LNCaP clone FGC (cell line): Measurements from ENCODE around the gene ZNRF2.
"Not testable (repeated sequence)": the region's sequence is repeated elsewhere in the genome, so short reads cannot be mapped to it uniquely, and the experiment has no call there.

Experiments
- DNase-seq: peaks from one replicate; pipeline ENCODE4 v3.0.0-alpha.2; 2011; ENCODE audit warnings: low read depth
- H3K4me3 ChIP-seq: 2 replicates; pipeline ENCODE4 v1.5.1; 2011; ENCODE audit warnings: mild to moderate bottlenecking, low read depth, low read length, control low read depth
- TF ChIP-seq, protein P1 (sequence below): IDR thresholded peaks from 2 replicates; pipeline ENCODE4 v1.5.1; 2012; ENCODE audit warnings: mild to moderate bottlenecking; ENCODE audit not compliant: control insufficient read depth, insufficient read depth; ENCODE audit errors: extremely low read depth

Gene ZNRF2

DNA sequence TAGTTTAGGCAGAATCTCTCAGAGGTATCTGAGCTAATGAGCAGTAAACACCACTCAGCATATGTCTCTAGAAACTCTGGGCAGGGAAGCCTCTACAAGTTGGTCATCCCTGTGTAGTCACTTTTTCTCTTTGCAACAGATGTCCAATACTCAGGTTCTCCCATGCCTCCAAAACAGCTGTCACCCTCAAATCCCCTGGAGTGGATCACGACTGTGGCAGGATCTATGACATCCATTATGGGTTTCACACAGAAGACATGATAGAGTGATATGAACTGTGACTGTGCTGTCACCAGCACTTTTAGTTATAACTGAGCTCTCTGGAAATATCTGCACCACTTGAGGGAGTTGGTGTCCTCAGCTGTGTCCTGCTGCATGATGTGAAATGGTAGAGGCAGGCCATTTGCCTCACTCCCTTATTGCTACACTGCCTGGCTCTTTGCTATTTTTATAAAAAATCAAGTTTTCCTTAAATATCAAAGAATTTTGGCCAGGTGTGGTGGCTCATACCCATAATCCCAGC, 24.1 kb upstream of the ZNRF2 start:
- TF ChIP-seq, protein P1, sequence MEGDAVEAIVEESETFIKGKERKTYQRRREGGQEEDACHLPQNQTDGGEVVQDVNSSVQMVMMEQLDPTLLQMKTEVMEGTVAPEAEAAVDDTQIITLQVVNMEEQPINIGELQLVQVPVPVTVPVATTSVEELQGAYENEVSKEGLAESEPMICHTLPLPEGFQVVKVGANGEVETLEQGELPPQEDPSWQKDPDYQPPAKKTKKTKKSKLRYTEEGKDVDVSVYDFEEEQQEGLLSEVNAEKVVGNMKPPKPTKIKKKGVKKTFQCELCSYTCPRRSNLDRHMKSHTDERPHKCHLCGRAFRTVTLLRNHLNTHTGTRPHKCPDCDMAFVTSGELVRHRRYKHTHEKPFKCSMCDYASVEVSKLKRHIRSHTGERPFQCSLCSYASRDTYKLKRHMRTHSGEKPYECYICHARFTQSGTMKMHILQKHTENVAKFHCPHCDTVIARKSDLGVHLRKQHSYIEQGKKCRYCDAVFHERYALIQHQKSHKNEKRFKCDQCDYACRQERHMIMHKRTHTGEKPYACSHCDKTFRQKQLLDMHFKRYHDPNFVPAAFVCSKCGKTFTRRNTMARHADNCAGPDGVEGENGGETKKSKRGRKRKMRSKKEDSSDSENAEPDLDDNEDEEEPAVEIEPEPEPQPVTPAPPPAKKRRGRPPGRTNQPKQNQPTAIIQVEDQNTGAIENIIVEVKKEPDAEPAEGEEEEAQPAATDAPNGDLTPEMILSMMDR: no peak
- H3K4me3 ChIP-seq: no peak overlapping the region
- DNase-seq: no peak

DNA sequence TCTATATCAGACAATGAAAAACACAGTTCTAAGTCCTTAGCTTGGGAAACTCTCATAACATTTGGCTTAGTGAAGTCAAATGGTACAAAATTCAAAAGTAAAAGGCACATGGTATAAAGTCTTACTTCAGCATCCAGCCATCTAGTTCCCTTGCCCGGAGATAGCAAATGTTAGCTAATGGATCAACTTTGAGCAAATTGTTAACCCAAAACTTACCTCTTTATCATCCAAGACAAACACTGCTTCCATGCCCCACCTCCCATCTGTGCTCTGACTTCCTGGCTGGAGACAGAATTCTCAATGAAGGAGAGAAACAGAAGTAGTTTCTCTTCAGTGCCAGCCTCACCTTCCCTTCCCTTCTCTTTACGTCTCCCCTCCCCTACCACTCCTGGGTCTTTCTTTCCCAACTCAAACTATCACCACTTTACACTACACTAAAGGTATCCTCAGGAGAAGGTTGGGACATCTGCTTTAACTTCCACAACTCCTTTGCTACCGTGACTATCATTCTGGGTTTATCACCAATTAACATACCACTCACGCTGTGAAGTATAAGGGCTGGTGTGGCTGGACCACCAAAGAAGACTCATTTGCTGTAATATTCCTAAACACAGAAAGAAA, 21.2 kb upstream of the ZNRF2 start:
- TF ChIP-seq, protein P1: no peak

DNA sequence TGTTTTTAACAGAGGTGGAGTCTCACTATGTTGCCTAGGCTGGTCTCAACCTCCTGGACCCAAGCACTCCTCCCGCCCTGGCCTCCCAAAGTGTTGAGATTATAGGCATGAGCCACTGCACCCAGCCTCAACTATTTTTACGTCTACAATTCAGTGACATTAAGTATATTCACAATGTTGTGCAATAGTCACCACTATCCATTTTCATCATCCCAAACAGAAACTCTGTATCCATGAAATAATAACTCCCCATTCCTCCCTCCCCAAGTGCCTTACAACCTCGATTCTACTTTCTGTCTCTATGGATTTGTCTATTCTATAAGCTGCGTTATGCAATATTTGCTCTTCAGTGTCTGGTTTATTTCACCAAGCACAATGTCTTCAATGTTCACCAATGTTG, 20.3 kb upstream of the ZNRF2 start:
- no peak overlapping the region for H3K4me3 ChIP-seq
- TF ChIP-seq, protein P1: no peak
- no peak for DNase-seq

More for the DNA sequence above, 21.2 kb upstream of the ZNRF2 start:
- H3K4me3 ChIP-seq: no peak overlapping the region
- no peak for DNase-seq

DNA sequence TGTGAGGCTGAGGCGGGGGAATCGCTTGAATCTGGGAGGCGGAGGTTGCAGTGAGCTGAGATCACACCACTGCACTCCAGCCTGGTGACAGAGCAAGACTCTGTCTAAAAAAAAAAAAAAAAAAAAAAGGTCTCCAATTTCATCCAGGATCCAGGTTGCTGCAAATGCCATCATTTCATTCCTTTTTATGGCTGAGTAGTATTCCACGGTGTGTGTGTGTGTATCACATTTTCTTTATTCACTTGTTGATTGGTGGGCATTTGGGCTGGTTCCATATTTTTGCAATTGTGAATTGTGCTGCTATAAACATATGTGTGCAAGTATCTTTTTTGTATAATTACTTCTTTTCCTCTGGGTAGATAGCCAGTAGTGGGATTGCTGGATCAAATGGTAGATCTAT, 19.2 kb upstream of the ZNRF2 start:
- not testable (repeated sequence) for DNase-seq, H3K4me3 ChIP-seq

DNA sequence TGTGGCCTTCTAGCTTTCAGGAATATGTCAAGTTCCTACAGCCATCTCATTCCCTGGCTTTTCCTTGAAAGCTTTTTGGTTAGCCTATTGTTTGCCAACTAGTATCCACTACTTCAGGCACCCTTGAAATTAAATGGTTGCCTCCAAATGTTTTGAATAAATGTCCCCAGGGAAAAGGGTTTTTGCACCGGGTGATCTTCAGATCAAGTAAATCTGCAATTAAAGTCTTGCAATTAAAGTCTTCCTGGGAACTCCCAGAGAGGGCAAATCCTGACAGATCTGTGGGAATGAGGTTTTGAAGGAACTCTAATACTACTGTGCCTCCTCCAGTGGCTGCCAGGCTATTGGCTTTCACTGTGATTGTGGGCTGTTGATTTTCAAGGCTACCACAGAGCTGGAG, 17.7 kb upstream of the ZNRF2 start:
- no peak overlapping the region for H3K4me3 ChIP-seq
- DNase-seq: no peak
- TF ChIP-seq, protein P1: no peak

DNA sequence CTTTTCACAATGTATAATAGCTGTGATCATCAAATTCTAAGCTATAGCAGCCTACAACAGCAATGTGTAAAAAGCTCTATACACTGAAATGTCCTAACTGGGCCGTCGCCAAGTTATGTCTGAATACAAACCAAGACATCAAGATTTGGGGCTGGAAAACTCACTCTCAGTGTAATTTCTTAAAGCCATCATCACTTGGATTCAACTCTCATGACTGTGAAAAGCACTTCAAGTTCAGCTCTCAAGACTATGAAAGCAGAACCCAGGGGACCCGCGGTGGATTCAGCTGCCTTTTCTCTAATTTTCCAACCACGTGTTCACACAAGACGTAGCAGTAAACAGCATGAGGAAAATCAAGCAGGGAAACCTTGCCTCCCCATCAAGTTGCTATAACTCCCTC, 15.8 kb upstream of the ZNRF2 start:
- no peak for DNase-seq
- TF ChIP-seq, protein P1: no peak
- no peak overlapping the region for H3K4me3 ChIP-seq

DNA sequence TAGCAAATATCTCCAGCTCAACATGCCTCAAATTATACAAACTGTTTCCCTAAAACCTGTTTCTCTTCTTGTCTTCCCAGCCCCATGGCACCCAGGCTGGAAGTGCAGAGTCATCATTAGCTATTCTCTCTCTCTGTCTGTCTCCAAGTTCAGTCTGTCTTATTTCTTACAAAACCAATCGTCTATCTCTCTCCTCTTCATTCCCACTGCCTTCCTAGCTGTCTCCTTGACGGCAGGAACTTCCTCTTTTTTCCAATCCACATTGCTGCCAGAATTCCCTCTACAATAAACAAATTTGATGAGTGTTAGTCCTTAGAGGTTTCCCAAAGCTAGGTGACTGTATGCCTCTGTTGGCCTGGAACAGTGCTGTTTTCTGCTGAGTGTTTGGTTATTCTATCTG, 14.9 kb upstream of the ZNRF2 start:
- no peak overlapping the region for H3K4me3 ChIP-seq
- no peak for DNase-seq
- TF ChIP-seq, protein P1: no peak
